GM03348 (cell line): ENCODE data around the gene ISL2.
A peak's percentile ranks its signal among the peaks of the same experiment; 100 is the strongest.

Source experiments
- DNase-seq: peaks from one replicate; pipeline ENCODE4 v3.0.0; 2012; ENCODE audit warnings: low spot score

The ISL2 gene

DNA sequence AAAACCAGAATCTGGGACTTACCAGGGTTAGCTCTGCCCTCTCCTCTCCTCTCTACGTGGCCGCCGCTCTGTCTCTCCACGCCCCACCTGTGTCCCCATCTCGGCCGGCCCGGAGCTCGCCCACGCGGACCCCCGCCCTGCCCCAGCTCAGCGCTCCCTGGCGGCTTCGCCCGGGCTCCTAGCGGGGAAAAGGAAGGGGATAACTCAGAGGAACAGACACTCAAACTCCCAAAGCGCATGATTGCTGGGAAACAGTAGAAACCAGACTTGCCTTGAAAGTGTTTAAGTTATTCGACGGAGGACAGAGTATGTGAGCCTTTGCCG lies 5.4 kb downstream of the ISL2 start:
- no peak for DNase-seq

DNA sequence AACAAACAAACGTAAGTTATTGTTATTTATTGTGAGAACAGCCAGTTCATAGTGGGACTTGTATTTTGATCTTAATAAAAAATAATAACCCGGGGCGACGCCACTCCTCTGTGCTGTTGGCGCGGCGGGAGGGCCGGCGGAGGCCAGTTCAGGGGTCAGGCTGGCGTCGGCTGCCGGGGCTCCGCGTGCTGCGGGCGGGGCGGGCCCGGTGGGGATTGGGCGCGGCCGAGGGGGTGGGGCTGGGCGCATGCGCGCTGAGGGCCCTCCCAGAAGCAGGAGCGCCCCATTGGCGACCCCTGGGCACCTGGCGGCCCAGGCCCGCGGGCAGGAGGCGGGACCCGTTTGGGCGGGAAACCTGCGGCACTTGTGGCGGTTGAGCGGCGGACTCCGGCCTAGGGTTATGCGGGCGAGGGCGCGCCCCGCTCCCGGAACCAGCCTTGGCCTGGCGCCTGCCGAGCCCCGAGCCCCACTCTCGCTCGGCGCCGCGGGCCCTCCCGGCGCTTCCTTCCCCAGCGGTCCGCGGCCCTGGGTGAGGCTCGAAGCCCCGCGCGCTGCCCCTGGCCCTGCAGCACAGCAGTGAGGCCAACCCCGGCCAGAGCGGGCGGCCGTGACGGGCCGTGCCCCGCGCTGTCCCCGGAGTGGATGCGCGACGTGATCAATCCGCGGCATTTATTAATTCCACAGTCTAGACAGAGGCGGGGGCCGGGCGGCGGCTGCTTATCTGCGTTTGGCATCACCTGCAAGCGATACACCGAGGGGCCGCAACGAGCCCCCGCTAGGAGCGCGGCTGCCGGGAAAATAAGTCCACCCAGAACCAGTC lies 6.0 kb downstream of the ISL2 start:
- DNase-seq: peak; percentile 16

DNA sequence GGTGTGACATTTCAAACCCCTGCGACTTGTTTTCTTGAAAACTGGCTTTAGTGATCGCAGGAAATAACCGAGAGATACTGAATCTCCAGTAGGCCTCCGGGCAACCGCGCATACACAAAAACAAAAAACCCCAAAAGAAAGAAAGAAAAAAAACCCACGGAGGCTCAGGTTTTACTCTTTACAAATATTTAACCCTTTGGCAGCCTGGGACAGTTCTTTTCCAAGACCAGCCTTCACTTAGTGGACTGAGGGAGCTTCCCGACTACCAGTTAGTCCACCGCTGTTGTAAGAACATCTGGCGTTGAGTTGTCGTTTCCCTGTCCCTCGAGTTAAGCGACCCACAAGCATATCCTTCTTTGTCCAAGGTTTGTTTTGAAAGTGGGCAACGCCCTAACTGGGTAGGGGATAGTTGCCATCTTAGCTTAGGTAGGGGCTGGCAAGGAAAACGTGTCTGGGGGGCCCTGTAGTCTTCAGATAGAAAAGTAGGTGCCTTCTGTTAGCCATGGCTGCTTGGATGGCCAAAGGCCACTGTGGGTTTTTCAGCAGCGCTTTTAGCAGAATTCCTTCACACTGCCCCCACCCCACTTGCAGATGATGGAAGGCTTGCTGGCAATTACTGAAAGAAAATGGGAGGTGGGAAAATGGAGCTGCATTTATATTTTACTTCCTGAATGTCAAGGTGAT lies 6.9 kb downstream of the ISL2 start:
- no peak for DNase-seq

DNA sequence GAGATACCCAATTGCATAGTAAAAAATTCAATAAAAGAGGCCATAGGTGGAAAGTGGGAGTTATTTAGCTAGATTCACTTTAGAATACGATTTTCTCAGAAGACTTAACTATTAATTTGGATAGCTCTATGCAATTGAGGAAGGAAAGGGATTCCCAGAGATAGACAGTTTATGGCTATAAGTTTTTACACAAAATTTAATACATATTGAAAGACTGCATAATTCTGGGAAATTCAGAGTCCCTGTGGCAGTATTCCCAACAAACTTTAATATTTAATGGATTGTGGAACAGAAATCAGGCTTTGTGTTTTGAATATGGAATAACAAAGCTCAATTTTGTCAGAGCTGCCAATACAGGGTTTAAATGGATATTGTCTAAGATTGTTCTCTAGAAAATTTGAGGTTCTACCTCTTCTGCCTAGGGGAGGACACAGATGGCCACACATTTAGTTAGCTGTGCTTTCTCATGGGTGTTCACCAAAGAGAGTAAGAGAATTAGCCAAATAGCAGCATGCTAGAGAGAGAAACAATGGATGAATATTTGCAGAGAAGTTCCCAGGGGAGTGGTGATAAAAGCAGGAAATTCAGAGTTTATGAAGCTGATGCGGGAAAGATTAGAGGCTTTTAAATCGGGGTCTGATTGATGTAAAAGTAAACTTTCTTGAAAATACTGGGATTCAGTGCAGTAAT lies 8.5 kb downstream of the ISL2 start:
- no peak for DNase-seq

DNA sequence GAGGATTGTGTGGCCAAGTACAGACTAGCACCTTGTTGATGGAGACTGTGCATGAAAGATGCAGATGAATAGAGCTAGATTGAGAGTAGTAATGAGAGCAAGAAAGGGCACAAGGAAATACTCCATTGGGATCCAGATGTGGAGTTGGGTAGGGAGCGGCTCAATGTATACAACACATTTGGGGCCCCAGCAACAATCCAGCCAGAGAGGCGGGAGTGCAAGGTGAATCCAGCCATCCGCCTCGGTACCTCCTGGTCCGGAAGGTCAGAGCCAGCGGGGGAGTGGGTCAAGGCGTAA lies 9.0 kb downstream of the ISL2 start:
- DNase-seq: no peak

DNA sequence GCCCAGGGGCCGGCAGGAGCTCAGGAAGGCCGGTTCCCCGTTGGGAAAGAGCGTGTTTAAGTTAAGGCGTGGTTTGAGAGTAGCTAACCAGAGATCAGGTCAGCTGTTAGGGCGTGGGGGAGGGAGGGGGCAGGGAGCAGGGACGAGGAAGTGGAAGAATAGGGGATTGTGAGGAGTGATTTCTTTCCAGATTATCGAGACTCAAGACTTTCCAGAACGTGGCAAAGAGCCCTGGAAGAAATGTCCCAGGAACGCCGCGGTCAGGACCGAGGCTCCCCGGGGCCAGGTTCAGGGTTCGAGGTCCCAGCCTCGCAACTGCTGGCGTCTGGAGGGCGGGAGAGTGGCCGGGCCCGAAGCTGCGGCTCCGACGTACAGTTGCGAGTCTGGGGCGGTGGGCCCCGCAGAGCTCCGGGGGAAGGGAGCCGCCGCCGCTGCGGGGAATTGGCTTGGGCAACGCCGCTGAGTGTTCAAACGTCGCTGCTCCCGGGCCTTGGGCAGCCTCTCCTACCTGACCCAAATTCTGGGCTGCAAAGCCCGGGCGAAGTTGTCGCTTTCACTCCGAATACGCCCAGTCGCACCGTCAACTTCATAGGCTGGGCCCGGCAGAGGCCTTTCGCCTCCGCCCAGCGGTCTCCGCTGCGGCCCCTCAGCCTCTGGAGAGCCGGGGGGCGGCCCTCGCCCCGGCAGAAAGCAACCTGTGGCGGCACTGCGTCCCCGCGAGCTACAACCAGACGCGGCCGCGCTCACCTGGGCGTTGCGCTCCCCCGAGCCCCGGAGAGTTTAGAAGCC lies 9.5 kb downstream of the ISL2 start:
- peak; percentile 39 for DNase-seq

DNA sequence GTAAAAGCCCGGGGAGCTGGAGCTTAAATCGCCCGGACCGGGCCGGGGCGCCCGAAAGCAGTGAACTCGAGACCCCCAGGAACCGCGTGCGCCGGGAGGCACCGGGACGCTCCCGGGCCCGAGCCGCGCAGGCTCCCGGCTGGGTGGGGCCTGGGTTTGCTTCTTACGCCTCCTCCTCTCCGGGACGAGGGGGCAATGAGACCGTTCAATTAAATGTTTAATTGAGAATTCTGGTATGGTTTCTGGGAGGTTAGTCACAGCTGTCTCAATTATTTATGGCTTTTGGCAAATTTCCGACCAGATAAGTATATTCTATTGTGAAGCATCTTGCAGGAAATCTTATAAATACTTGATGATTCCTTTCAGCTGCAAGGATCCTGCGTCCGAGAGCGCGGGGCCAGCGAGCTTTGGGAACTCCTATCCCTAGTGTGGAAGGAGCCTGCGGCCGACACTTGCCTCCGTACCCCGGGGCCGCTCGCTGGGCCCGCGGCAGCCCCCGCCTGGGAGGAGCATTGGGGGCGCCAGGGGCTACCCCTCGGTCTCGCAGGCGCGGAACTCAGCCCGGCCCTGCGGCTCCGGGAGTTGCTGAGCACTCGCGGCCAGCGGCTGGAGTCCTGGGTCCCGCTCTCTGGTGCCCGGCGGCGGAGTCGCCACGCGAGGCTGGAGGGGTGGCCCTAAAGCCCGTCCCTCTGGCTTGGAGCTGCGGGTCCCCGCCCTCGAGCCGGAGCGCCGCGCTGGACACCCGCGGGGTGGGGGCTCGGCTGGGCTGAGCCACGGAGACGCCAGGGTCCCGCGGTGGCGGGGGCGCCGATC lies 10.3 kb downstream of the ISL2 start:
- DNase-seq: peak; percentile 29

DNA sequence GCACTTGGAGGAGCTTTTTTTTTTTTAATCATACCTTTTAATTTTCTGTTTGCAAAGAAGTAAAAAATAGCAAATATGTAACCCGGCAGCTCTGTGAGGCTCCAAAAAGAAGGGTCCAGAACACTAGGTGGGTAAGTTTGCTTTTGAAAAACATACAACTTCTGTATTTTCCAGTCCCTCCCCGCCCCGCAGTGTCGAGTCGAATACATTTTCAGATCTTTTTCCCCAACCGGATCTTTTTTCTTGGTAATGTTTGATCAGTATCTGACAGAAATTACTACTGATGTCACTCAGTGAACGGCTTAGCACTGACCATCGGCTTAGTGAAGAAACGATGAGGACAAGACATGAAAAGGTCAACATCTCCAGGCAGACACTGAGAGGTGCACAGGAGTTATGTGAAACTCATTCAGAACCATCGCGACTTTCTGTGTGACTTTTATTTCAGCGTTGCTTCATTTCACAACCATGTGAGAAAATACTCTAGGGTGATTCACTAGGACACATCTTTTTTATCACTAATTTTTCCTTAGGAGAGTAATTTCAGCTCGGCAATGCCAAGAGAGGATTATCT lies 11.0 kb downstream of the ISL2 start:
- no peak for DNase-seq

DNA sequence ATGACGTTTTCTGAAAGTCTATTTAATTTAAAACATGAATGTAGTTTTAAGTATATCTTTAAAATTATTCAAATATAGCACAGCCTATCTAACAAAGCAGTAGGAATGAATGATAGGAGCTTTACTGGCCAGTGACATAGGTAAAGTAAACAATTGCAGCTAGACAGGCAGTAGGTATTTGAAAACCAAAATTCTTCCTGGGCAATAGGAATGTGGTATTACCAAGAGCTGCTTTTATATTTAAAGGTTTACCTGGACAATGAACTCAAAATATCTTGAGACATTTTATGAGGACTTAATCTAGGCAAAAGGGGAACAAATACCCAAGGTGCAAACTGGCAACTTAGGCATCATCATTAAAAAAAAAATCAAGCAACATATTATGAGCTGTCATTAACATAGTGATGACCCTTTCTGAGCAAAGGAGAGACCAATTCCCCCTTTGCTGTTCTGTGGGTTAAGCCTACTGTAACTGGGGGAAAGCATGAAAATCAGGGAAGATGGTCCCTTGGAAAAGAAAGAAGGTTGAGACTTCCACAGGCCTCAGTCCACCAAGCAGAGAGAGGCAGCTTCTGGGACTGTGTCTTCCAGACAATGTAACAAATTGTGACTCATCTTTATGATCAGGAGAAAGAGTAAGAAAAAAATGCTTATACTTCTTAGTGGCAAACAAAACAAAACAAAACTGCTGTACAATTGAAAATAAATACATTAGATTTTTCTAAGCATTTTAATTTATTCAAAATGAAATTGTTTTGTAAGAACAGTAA lies 12.9 kb downstream of the ISL2 start:
- DNase-seq: no peak

DNA sequence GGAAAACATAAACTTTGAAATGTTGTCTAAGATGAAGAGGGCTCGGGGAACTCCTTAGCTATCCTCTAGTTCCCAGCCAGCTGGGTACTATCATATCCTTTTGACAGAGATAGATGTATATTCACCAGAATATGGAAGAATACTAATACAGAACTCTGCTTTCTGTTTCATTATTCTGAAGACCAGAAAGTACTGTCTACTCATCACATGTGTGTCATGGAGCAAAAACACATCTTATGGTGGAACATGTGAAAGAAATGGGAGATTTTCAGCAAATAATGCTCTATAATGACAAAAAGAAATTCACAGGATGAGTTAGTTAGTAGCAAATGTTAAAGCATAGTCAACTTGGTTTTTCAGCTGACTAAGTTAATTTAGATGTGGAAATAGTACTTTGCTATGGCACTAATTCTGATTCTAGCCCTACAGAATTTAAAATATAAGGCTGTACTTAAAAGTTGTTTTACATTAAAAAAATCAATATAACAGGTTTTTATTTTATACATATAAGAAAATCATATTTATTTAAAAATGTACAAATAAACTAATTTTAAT lies 16.5 kb downstream of the ISL2 start:
- DNase-seq: no peak

DNA sequence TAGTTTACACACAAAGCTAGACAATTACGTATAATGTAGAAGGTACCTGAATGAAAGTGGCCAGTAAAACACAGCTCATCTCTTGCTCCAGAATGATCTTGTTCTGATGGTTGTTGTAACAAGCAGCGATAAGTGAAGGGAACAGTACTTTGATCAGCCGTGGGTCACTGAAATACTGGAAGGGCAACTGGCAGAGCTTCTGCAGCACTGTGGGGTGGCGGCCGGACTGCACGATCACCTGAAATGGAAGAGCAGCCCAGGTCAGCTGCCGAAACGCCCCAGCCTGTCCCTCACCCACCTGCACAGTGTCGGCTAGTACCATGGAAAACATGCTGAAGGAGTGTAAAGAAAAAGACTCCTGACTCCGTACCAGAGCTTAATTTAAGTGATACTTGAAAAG lies 17.3 kb downstream of the ISL2 start:
- DNase-seq: no peak

DNA sequence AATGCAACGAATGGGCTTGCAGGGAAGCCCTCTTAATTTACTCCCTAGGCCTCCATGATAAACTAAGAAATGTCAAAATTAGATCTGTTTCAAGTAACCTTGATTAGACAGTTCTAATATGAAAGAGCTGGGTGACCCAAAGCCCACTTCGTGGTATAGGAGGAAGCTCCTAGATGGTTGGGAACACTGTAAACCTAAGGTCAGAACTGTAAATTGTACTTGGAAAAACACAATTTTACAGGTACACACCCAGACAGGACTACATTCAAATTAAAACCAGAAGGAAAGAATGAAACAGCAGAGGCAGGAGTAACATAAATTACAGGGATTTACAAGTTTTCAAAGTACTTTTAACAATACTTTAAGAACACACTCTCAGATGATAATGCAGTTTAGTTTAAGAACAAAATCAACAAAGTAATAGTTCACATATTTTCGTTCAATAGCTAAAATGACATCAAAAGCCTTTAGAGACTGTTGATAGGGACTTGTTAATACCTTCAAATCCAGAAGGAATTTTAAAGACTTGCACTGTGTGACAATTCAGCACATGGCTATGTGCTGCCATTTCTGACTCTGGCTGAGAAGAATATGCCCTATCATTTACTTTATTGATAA lies 18.4 kb downstream of the ISL2 start:
- DNase-seq: no peak

DNA sequence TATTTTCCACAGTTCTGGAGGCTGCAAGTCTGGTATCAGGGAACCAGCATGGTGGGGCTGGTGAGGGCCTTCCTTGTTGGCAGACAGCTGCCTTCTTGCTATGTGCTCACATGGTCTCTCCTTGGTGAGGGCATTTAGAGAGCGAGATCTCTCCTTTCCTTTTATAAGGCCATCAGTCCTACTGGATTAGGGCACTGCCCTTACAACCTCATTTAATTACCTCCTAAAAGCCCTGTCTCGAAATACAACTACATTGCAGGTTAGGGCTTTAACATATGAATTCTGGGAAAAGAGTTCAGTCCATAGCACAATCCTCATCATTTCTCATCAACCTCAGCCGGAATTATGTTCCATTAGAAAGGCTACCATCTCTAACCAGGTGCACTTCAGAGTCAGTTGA lies 21.9 kb downstream of the ISL2 start:
- DNase-seq: no peak

DNA sequence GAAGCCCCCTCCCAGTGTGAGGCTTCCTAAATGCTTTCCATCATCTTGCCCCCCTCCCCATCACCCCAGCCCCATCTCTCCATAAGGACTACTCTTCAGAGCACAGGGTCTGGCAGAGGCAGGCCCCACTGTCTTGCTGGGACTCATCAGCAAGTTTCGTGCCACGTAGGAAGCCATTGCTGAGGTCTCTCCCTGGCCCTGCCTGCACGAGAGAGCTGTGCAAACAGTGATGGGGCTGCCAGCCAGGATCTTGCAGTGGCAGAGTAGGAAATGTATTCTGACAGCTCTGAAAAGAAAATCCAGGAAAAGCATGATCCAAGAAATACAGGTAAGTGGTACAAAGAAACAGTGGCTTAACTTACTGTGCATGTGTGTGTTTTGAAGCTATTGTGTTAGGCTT lies 22.6 kb downstream of the ISL2 start:
- DNase-seq: no peak

DNA sequence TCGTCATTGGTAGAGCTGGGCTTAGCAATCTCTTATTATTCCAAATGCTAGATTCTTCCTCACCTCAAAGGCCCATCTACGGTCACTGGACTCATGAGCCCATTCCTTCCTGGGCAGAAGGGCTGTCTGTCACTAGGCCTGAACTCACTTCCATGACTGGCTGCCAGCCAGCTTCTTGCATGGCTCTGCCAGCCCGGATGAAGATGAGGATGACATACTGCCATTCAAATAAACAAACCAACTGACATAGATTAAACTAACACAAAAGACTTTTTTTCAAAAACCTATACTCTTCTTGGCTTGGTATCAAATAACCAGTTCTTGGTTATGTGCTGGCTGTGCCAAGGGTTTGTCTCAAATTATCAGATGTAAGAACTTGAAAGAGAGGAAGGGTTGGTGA lies 23.8 kb downstream of the ISL2 start:
- DNase-seq: no peak

DNA sequence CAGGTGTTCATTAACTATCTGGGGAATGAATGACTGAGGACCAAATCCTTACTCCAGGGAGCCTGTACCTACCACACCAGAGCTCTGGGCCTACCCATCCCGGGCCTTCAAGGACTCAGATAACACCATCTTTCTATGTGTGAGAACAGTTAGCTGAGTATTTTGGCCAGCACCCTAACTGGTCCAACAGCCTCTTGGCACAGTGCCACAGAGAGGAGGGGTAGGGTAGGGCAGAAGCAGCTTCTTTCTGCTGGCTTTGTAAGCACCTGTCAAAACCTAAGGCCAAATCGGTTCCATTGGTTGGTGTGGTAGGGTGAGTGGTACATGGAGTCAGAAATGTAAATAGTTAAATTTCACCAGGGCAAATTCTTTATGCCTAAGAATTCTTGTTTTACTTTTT lies 26.7 kb downstream of the ISL2 start:
- no peak for DNase-seq

DNA sequence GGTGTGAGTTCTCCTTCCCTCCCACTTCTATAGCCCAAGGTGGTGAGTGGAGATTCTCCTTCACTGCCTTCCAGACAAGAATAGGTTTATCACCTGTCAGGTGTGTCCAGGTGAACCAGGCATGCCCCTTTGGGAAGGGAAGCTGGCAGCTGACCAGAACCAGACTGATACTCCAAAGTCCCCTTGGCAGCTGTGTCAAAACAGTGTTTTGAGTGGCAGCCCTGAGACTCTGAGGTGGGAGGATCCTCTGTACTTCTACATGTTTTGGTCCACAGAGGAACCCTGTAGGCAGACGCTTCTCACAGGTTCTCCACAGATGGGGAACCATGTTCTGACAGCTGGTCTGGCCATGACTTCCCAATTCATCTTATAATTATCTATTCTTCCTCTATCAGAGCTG lies 30.1 kb downstream of the ISL2 start:
- DNase-seq: no peak

DNA sequence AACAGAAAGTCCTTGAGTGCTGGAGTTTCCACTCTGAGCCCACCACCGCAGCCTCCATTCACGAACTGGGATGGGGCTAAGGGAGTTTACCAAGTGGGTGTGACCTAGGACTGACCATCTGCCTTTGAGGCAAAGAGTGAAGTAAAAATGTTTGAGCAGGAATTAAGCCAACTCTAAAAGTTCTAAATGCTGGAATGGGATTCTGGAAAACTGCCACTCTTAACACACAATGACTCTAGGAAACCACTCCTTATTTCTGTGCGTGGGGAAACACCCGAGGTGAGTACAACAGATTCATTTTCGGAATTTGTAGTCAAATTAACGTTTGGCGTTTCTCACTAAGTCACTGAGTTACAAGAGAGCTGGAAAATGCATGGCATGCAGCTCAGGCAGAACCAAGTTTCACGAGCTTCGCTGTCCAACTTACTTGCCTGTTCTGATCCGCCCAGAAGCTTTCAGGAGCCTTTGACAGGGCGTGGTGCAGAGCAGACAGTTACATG lies 31.6 kb downstream of the ISL2 start:
- DNase-seq: no peak

DNA sequence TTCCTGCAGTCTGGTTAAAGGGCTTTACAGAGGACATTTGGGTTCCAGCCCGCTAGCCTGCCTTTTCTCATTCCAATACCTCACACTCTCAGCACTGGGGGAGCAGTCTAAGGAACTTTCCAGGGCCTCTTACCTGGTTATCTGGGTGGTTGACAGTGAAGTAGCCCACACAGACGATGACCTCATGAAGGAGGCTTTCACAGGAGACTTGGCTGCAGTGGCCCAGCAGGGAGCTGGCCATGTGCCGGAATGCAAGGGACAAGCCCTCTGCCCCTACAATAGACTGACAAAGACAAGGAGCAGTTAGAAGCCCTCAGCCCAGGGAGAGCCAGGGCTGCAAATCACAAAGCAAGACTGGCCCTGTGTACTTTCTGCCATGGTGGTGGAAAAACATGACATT lies 39.5 kb downstream of the ISL2 start:
- DNase-seq: no peak

DNA sequence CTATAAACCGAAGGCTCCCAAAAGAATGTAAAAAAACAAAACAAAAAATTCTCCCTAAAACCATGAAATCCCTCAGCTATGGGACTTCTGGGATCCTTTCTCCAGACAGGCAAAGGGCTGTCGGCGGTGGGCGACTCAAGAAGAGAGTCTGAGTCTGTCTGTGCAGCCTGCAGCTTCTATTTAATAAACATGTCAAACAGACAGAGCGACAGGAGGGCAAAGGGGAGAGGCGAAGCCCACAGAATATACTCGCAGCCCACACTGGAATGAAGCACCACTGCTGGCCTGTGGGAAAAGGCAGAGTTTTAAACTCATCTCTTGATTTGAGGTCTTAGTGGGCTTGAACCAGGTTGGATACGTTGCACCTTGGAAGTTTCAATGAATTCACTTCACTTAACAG lies 40.2 kb downstream of the ISL2 start:
- no peak for DNase-seq
